Smooth muscle cell of the brain vasculature (primary cell): ENCODE results near the gene DYNC1I1.
A peak's percentile ranks its signal among the peaks of the same experiment; 100 is the strongest.
"Not testable (repeated sequence)": the region's sequence is repeated elsewhere in the genome, so short reads cannot be mapped to it uniquely, and the experiment has no call there.

Experiments
- DNase-seq: peaks from one replicate; pipeline ENCODE4 v3.0.0-alpha.2; 2012; ENCODE audit warnings: low read depth, low spot score

DYNC1I1 gene

DNA sequence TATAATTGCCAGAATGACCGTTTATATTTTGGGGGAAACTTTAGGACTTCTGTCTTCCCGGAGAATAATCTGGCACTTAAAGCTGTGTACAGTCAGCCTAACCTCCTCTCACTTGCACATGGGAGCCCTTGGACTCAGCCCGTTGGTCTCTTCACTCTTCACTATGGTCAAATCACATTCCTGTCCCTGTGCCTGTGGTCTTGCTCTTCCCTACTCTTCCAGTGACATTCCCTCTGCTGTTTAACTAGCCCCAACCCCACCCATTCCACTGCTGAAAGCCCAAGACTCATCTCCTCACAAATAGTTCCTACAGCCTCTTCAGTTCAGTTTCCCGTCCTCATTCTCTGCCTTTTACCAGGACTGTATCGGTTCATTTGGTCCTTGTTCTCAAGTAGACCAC lies 135.0 kb downstream of the DYNC1I1 start:
- no peak for DNase-seq

DNA sequence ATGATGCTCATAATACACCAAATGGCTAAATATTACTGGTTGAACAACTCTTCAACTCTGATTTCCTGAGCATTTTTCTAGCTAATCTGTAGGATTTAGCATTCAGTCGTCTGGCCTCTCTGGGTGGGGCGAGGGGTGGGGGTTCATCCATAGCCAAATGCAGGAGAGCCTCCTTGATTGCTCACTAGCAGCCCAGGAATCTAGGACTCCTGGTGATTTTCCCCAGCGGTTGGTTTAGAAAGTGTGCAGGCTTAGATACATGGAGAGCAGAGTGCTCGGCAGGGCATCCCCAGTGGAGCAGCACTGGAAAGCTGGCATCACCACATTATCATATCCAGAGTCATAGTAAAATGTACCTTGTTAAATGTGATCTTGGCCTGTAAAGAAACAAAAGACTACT lies 136.1 kb downstream of the DYNC1I1 start:
- no peak for DNase-seq

GRCh38 chr7:95910341-95910740 lies 138.0 kb downstream of the DYNC1I1 start:
- no peak for DNase-seq

DNA sequence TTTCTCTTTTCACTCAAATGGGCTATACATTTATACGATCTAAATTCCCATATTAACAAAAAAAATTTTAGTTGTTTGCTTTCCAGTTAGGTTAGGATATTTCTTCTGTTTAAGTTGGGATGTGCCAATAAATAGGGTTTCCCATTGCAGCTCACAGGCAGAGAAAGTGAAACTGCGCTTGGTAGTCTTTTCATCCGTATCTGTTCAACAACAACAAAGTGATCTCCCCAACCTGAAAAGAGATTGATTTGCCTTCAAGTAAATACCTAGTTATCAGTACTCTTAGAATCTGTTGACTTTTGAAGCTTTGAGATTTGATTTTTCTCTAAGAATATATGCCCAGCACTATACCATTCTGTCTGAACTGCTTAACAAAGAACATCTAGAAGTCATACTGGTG lies 143.4 kb downstream of the DYNC1I1 start:
- no peak for DNase-seq

DNA sequence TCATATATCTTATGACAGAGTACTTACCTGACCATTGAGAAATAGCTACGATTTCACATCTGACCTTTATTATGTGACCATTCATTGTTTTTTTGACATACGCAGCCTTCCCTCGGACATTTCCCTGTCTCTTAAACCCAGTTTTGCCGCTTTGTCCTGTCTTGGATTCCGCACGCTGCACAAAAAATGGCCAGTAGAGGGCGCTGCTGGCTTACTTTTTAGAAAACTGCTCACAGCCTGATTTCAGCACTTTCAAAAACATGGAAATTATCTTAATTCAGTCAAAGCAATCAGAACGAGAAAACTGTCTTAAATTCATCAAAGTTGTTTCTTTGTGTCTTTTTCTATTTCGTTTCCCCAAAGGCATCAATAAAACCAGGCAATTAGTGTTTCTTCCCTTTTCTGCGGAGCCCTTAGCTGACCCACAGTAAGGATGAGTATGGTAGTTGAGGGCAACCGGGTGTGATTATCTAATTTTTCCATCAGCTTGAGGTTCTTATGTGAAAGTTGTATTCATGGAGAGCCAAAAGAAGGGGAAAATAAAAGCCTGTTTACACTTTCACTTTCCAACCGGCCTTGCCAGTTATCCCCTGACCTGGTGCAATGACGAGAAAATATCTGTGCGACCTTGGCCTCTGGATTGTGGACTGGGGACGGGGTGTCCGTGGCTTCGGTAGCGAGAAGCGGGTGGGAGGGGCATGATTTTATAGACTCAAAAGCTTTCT lies 144.4 kb downstream of the DYNC1I1 start:
- DNase-seq: peak; percentile 62

DNA sequence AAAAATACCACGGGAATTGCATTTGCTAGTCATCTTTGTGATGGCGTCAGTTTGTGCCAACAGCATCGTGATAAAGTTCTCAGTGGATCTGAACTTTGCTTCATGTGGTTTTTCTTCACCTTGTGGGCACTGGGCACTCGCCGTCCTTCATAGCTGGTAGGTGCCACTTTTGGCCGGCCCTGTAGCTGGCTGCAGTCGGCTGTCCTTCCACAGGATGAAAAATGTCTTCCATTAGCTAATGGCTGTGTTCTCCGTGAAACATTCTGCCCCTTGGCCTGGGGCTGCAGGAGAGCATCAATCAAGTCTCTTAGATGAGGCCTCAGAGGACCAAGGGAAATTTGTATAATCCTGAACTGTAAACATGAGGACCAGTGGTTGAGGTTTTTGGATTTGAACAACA lies 145.3 kb downstream of the DYNC1I1 start:
- no peak for DNase-seq

GRCh38 chr7:95919556-95919955 lies 147.2 kb downstream of the DYNC1I1 start:
- no peak for DNase-seq

GRCh38 chr7:95921543-95921942 lies 149.2 kb downstream of the DYNC1I1 start:
- DNase-seq: no peak

DNA sequence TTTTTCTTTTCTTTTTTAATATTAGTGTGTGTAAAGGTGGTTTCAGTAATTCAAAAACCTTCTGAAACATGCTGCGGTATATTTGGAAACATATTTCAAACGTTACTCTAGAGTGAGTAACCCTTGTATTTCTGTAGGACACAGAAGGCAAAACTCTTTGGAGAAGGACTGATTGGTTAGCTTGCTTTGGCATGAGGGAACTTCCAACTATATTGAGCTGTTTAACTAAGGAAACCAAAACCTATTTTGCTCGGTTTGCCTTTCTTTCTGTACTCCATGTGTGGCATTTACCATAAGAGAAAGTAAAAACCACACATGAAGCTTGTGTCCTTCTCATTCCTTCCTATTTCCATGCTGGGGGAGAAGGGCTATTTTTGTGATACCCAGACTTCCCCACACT lies 149.8 kb downstream of the DYNC1I1 start:
- no peak for DNase-seq

DNA sequence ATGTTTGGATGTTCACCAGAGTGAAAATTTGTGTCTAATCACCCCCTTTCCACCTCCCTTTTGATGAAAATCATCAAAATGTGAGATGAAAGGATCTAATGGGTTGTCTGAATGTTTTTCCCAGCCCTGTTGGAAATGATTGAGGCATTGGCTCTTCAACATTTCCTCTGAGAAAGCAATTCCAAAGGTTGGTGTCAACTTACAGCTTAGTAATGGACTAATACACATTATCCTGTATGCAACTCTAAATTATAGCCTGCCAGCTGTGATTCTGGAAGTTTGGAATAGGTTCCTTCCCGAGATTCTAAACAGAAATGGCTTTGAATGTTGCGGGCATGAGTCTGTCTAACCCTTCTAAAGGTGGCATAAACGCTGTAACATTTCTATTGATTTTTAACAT lies 152.9 kb downstream of the DYNC1I1 start:
- no peak for DNase-seq

DNA sequence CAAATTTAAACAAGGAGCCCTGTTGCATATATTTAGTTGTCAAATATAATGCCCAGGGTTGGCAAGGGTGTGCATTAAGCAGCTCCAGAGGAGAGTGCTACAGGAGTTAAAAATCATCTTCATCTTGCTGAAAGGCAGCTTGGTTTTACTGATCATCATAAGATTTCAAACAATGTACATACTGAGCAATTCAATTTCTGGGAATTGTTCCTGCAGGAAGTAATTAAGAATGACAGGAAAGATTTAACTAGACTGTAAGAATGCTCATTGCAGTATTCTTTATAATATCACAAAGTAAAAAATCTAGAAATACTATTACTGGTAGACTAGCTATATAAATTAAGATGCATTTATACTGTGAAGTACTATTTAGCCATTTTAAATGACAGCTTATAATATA lies 153.6 kb downstream of the DYNC1I1 start:
- no peak for DNase-seq

- DNase-seq: no peak
These were observed 155.4 kb downstream of the DYNC1I1 start for GRCh38 chr7:95927756-95928155.

- DNase-seq: no peak
These were observed 157.4 kb downstream of the DYNC1I1 start for GRCh38 chr7:95929710-95930280.

DNA sequence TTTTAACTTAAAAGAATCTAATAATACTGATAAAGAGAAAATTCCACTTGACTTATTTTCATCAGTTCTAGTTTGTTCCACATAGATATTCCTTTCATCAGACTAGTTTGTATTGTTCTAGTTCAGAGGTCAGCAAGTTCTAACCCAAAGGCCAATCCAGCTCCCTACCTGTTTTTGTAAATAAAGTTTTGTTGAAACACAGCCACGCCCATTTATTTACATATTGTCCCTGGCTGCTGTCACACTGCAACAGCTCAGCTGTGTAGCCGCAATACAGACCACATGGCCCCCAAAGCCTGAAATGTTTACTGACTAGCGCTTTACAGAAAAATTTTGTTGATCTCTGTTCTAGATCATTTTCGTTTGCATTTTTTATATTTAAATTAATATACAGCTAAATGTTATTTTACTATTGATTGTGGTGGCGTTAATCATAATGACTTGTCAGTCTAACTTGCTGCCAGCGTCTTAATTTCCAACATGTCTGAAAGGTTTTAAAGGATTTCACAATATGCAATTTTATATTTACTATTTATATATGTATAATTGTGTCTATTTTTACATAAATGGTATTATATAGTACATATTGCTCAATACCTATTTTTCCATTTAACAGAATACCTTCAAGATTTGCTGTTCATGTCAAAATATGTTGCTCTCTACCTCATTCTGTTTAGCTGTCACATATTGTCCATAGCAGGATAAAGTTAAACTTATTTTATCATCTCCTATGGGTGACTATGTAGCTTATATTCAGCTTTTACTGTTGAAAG lies 159.3 kb downstream of the DYNC1I1 start:
- no peak for DNase-seq

GRCh38 chr7:95933618-95934017 lies 161.3 kb downstream of the DYNC1I1 start:
- no peak for DNase-seq

- DNase-seq: not testable (repeated sequence)
These were observed 172.5 kb downstream of the DYNC1I1 start for GRCh38 chr7:95944867-95945266.

GRCh38 chr7:95950698-95951097 lies 178.3 kb downstream of the DYNC1I1 start:
- no peak for DNase-seq

- DNase-seq: no peak
These were observed 179.2 kb downstream of the DYNC1I1 start for GRCh38 chr7:95951531-95951930.

GRCh38 chr7:95951997-95952795 lies 179.8 kb downstream of the DYNC1I1 start:
- DNase-seq: no peak

- no peak for DNase-seq
These were observed 180.5 kb downstream of the DYNC1I1 start for GRCh38 chr7:95952851-95953250.

DNA sequence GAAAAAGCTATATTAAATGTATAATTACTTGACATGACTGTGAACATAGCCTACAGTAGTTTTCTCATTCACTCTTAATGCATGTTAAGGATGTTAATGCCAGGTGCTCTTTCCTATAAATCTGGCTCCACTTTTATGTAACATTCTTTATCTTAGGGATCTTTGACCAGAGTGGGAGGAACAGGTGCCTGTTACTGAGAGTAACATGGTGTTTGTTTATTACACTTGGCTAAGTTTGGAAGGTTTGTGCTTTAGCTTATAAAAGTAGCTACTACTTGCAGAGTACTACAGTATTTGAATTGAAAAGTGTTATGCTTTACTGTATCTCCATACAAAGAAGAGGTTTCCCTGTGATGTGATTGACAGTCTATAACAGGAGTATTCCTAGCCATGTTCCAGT lies 183.4 kb downstream of the DYNC1I1 start:
- DNase-seq: no peak

GRCh38 chr7:95957510-95957909 lies 185.2 kb downstream of the DYNC1I1 start:
- DNase-seq: no peak
